NCI-H446 (cell line): ENCODE data around the gene HDGFL1.

Source experiments
- DNase-seq, 2 experiments: peaks; one replicate each; lab custom pipeline; 2025; lab: John Stamatoyannopoulos, UW

The HDGFL1 gene

GRCh38 chr6:22569281-22570184 is at the start of gene HDGFL1:
TSS of gene HDGFL1 (plus strand) at chr6:22569566. CDS start at chr6:22569576, 10 bp downstream.
- no peak for DNase-seq

- no peak for DNase-seq
Measured at GRCh38 chr6:22521035-22521434, 48.3 kb upstream of the HDGFL1 start.

- no peak for DNase-seq
Measured at GRCh38 chr6:22526736-22527135, 42.6 kb upstream of the HDGFL1 start.

DNA sequence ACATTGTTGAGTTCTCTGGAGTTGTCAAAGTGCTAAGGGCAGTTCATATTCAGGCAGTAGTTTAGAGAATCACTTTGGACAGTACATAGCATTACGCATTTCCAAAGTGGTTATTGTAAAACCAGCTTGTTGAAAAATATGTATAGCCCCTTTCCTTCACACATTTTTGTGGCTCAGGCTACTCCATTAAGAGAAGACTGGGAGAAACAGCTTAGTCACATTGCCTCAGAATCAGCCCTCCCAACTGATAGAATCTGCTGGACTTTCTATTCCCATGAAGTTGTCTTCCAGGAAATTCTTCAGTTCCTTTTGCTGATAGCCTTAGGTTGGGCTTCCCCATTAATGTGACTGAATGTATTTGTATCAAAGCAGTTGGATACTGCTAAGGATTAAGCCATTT is 39.5 kb upstream of the HDGFL1 start:
- DNase-seq: no peak

- no peak for DNase-seq
Measured at GRCh38 chr6:22530506-22530905, 38.9 kb upstream of the HDGFL1 start.

GRCh38 chr6:22536122-22536521 is 33.2 kb upstream of the HDGFL1 start:
- no peak for DNase-seq

- DNase-seq: no peak
Measured at GRCh38 chr6:22544476-22544875, 24.9 kb upstream of the HDGFL1 start.

DNA sequence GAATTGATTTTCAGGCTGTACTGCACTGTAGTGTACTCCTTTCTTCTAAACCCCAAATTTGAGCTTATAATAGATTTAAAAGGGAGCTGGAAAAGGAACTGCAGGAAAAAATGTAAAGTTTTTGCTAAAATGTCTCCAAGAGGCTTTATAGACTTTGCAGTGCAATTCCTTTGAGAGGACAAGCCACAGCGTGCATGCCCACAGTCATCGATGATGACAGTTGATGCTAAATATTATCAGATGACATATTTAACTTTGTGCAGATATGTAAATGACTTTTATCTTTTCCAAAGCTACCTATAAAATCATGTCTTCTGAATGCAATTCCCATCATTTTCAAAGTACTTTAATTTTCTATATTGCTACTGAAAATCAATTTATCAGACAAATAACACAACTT is 24.3 kb upstream of the HDGFL1 start:
- DNase-seq: no peak

- no peak for DNase-seq
Measured at GRCh38 chr6:22546236-22546635, 23.1 kb upstream of the HDGFL1 start.

- no peak for DNase-seq
Measured at GRCh38 chr6:22550971-22551670, 18.2 kb upstream of the HDGFL1 start.

- DNase-seq: peak; percentile 39 to 72
Measured at GRCh38 chr6:22556266-22556665, 13.1 kb upstream of the HDGFL1 start.

DNA sequence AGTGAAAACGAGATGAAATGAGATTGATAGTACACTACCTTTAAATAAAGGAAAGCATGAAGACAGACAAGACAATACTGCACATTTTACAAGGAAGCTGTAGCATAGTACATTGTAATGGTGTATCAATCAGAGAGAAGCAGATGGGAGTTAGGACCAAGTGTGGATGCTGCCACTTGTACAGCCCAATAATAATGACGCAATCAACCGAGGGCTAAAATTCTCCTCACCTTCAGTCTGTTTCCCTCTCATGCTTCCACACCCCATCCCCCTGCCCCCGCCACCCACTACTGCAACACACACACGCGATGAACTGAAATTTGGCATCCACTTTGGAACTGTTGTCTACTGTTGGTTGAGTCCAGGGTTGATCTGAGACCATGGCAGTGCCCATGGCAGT is 12.4 kb upstream of the HDGFL1 start:
- DNase-seq: no peak

DNA sequence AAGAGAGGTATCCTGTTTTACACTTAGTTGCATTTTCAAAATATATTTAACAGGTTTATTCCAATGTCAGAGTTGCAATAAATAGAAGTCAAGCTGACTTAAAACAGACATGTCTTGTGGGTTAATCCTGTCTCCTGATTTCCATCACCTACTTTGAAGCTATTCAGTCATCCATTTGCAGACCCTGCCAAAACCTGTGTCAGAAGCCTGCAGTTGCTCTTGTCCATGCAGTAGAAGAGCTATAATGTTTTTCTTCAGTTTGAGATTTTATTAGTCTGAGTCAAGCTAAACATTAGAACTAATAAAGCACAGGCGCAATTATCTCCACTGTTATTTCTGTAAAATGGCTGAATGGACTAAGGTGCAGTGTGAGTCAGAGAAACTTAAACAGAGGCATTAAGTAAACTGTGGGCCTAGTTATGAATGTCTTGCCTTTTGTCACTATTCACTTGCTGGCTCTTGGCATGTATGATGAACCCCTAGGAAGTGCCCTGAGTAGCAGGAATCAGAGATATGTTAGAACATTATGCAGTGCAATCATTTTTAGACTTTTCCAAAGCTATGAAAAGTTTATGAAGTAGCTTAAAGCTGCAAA is 11.0 kb upstream of the HDGFL1 start:
- DNase-seq: no peak

DNA sequence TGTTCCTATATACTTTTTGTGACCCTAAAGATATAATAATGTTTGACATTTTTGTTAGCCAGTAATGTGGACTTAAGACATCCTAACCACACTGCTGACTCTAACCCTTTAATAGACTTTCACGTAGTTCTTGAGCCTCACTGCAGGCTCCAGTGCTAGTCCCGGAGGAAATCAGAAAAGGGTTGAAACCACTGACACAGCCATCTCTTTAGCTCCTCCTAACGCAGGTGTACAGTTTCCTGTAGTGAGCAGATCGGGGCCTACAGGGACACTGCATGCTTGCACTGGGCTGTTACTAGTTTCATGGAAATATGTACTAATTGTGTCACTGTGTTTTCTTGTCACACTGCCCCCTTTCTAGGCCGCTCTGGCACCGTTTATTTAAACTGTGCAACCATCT is 512 bp upstream of the HDGFL1 start:
- no peak for DNase-seq

DNA sequence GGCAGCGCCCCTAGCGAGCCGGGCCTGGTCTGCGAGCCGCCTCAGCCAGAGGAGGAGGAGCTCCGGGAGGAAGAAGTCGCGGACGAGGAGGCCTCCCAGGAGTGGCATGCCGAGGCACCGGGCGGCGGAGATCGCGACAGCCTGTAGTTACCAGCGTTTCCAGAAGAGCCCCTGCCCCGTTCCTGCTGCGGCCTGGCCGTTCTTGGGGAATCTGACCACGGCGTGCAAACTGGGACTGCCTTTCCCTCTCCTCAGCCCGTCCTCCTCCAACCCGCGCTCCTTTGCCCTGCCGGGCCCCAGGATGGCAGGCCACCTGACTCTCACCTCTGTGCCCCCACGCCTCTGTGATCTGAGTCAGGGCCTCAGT is 802 bp downstream of the HDGFL1 start:
- no peak for DNase-seq

GRCh38 chr6:22575190-22575589 is 5.8 kb downstream of the HDGFL1 start:
- DNase-seq: no peak

DNA sequence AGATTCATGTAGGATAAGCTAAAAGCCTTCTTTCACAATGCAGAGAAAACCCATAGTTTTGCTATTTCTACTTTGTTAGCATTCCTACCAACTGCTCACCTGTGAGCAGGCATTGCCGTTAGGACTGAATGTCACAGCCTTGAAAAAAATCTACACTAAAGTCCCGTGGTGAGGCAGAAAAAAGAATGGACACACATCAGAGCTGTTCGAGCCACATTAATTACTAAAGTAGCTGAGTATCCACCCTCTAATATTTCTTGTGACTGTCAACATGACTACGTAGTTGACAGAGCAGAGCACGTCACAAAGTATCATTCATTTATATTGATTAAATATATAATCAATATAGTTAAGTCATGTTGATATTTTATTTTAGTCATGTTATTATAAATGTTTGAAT is 10.1 kb downstream of the HDGFL1 start:
- DNase-seq: no peak

- no peak for DNase-seq
Measured at GRCh38 chr6:22580337-22580736, 11.0 kb downstream of the HDGFL1 start.

DNA sequence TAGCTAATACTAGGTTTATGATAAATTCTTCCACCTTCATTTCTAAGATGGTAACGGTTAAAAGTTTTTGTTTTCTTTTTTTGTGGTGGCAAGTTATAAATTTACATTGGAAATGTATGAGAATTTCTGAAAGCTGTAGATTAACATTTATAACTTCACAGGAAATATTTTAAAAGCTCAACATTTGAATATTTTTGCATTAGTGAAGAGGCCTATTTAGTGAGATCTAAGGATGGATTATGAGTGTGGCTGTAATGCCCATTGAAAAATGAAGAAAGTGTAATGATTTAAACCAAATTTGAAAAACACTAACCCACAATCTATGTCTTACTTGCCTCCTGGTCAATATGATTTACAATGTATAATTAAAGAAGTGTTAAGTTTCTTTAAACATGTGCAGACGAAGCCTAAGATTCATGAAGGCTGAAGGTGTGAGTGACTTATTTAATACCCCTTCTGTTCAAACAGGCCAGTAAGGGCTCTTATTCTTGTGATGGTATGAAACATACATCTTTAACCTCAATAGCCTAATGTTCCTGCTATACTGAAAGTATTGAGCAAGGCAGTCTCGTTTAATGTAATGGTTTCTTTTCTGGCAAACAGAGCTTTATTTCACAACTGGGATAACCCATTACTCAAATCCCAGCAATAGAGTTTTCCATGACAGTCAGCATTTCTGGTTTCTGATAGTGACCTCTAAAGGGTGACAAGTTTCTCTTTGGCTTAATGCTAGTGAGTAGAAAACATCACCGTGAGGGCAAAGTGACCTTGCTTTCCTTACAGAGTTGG is 13.2 kb downstream of the HDGFL1 start:
- DNase-seq: no peak

DNA sequence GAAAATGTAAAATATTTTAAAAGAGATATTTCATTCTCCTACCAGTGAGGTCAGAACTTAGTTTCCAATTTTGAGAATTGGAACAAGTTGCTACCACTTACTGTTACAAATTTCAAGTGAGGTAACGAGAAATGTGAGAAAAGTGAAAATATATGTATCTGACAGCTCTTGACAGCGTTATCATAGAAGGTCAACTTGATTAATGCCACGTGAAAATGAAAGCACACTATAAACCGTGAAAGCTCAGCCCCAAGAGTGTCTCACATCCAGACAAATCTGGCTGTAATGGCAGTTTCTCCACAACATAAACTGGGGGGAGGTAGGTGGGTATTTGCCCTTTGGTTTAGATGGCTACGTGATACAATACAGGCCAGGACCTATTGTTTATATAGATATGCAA is 13.9 kb downstream of the HDGFL1 start:
- DNase-seq: no peak

DNA sequence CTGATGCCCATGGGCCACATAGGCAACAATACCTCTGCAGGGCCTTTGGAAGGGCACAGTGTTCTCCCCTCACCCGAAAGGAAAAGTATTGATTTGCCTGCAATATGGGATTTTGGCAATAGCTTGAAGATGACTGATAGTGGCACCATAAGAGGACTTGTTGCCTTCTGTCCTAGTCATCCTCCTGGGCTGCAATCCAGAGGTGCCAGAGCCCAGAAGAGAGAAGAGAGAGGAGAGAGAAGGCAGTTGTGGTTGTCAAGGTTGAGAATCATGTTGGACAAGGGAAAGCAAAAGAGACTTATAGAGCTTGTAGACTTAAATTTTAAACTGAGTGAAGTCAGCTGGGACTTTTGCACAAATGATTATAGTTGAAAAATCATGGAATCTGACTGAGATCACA is 14.6 kb downstream of the HDGFL1 start:
- peak in 1 of 2 experiments; percentile 17 for DNase-seq

- no peak for DNase-seq
Measured at GRCh38 chr6:22589118-22589517, 19.8 kb downstream of the HDGFL1 start.
